Measurements from ENCODE around the gene SUPT5H.

DNA sequence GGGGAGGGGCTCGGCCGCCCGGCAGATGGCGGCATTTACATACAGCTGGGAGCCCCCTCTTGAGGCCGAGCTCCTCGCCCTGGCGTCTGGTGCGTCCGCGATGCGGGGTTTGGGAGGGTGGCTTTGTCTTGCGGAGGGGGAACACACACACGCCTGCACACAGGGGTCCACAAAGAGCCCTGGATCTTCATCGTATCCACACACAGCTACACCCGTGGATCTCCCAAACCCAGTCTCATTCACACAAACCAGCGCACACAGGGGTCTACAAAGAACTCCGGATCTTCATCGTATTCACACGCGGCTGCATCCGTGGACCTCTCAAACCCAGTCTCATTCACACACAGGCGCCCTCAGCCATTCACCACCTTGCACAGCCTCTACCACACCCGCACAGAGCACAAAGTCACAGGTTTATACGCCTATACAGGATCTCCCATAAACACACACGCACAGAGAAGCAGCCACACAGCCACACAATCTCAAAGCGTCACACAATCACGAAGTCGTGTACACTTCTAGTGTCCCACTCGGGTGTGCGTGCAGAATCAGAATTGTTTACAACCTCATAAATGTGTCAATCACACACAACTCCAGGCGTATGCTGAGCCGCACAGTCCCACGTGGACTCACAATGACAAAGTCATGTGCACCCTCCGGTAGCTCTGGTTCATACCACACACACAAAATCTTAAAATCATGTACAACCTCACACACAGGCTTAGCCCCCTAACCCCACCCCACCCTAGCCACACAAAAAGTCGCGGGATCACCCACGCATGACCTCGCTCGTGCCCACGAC, 52.8 kb downstream of the SUPT5H start:
- no peak for TF ChIP-seq GATA2 (IDR thresholded peaks at IDR 0.05; ENCODE audit: low read depth, low read length)
- TF ChIP-seq GATA3 (IDR thresholded peaks at IDR 0.05; ENCODE audit: low read depth, low read length), result no peak

Data from SH-SY5Y (cell line).